ENCODE data around the gene TRIM47.

Gene TRIM47

GRCh38 chr17:75906143-75906884 lies 27.9 kb upstream of the TRIM47 start:
- DNase-seq, result no peak

GRCh38 chr17:75904749-75905521 lies 26.6 kb upstream of the TRIM47 start, which contains the start of gene MRPL38:
MRPL38 (minus strand) TSS chr17:75904884; CDS start chr17:75904875, 9 bp downstream.
- DNase-seq, result peak; percentile 94

- no peak for DNase-seq
Observed at GRCh38 chr17:75902406-75902805, 24.0 kb upstream of the TRIM47 start.

DNA sequence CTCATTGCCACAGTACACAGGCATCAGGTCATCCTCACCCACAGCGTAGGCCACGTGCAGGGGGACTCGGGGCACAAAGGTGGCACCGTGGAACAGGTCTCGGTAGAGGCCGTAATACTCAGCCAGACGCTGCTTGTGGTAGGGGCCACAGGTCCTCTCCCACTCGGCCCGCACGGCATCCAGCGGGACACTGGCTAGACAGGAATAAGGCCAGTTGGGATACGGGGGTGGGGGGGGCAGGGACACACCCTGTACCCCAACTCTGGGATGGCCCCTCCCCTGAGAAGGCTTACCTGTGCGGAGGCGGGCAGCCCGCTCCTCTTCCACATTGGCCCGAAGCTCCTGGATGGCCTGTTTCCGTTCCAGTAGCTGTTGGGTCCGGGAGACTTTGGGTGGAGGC lies 23.3 kb upstream of the TRIM47 start:
- no peak for DNase-seq

GRCh38 chr17:75900691-75901533 lies 22.5 kb upstream of the TRIM47 start:
- DNase-seq, result no peak

GRCh38 chr17:75899767-75900468 lies 21.5 kb upstream of the TRIM47 start:
- no peak for DNase-seq

- no peak for DNase-seq
Observed at GRCh38 chr17:75899353-75899752, 21.0 kb upstream of the TRIM47 start.

DNA sequence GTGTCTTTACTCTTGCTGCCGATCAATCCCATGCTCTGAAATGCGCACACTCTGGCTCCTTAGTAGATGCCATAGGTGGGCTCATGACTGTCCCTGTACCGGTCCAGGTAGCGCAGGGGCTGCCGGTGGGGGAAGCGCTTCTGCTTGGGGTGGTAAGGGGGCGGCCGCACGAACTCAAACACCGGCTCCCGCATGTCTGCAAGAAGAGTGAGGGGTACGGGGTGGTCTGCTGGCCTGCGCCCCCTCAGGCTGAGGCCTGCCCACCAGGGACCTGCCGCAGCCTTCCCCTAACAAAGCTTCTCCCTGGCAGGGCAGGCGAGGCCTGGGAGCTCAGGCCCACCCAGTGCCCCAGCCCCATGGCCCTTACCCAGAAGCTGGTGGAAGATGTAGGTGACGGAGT lies 20.4 kb upstream of the TRIM47 start:
- DNase-seq, result no peak

- DNase-seq, result no peak
Observed at GRCh38 chr17:75898065-75898464, 19.7 kb upstream of the TRIM47 start.

- no peak for DNase-seq
Observed at GRCh38 chr17:75897160-75898019, 19.0 kb upstream of the TRIM47 start.

DNA sequence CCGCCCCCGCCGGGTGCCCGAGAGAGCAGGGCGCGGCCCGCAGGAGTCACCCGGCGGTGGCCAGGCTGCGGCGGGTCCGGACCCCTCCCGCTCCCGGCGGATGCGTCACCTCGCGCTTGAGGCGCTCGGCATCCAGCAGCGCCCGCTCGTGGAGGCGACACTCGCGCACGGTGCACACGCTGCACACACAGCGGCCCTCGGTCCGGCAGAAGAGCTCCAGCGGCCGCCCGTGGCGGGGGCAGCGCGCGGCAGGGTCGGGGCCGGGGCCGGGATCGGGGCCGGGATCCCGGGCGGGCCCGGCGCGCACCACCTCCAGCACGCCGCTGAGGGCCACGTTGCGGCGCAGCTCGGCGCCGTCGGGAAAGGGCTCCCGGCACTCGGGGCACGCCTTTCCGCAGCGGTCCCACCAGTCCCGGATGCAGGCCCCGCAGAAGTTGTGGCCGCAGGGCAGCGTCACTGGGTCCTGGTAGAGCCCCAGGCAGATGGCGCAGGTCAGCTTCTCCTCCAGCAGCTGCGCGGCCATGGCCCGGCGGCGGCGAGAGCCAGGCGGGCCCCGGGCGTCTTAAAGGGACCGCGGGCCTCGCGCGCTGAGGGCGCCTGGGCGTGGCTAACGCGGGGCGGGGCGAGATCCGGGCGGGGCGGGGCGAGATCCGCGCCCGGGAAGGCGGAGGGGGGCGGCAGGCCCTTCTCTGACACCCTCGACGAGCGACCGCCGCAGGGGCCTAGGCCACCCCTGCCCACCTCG lies 18.2 kb upstream of the TRIM47 start, which contains the start of gene TRIM65:
TRIM65 (minus strand) TSS at position 537 of the 745 bp plus-strand sequence; CDS start at position 523, 14 bp downstream.
- peak; percentile 55 for DNase-seq

- no peak for DNase-seq
Observed at GRCh38 chr17:75895370-75896155, 17.2 kb upstream of the TRIM47 start.

DNA sequence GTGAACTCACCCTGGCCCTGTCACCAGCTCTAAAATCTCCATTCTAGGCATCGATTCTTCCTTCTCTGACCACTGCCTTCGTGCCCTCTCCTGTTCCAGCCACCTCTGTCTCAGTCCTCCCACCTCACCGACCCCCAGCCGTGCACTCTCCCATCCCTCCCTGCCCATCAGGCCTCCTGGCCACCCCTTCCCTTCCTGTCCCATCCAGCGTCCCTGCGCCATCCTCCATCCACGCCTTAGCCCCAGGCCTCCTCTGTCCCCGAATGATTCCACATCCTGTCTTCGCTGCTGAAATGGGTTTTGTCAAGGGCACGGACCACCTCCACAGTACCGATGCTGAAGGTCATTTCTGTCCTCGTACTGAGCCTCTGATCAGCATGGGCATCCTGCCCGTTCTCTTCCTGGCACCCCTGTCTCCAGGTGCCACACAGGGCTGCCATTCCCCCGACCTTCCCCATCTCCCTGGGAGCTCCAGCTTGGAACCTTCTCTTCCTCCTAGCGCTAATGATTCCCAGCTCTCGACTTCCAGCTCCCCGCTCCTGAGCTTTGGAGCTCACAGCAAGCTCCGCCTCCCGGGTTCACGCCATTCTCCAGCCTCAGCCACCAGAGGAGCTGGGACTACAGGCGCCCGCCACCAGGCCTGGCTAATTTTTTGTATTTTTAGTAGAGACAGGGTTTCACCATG lies 15.8 kb upstream of the TRIM47 start:
- DNase-seq, result no peak

- no peak for DNase-seq
Observed at GRCh38 chr17:75893305-75894048, 15.1 kb upstream of the TRIM47 start.

GRCh38 chr17:75892556-75893224 lies 14.3 kb upstream of the TRIM47 start:
- no peak for DNase-seq

DNA sequence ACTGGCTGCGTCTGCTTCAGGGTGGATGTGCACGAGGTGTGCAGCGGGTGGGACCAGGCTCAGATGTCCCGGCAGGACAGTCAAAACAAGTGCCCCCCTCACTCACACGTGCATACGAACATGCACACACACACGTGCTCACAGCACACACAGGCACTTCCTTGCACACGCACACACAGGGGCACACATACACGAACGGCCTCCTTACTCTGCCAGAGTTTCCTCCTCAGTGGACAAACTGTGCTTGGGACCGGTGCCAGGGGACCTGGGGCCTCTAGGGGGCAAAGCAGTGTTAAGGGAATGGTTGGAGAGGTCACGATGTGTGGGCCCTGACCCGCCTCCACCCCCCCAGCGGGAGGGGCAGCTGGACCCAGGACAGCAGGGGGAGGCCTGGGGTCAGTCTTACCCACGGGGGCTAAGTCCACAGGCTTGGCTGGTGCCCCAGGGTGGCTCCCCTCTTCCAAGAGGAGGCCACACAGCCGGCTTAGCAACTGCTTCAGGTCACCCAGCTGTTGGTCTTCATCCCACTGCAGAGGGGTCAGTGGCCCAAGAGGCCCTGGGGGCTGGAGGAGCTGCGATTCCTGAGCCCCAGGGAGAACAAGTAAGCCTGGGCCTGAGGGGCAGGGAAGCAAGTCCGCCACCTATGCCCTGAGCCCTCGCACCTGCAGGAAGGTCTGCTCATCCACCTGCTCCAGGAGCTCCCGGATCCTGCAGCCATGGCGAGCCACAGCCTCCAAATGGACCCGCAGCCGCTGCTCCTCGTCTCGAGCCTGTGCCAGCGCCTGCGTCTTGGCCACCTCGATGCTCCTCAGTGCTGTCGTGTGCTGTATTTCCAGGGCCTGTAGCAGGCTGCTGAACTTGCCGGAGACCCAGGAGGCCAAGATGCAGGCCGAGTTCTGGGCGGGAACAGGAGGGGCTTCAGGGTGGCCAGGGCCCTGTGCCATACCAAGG lies 13.5 kb upstream of the TRIM47 start:
- no peak for DNase-seq
